CD4-positive, CD25-positive, alpha-beta regulatory T cell (primary cell): Measurements from ENCODE around the gene TCEANC2. TPM values are rescaled to one million over a fixed set of nuclear protein-coding genes. Genes with fewer than 3 reads are reported as not detected.

Experiments
- ATAC-seq, 2 donors: fragments of 150-1000 bp; cut with Tn5 transposase; one replicate each; pipeline ENCODE4 v1.10.0; 2021; ENCODE audit warnings: low read depth in 2 of 2, moderate number of reproducible peaks in 2 of 2, moderate library complexity in 1 of 2
- DNase-seq, 3 donors: peaks; one replicate each; pipeline versions ENCODE4 v3.0.0 to v3.0.0-alpha.2; 2012 to 2022; ENCODE audit warnings: mixed read lengths in 1 of 3
- H3K27ac ChIP-seq: one replicate; pipeline ENCODE4 v1.7.0; 2013; ENCODE audit warnings: mild to moderate bottlenecking, low read length; ENCODE audit not compliant: insufficient read depth, poor library complexity, severe bottlenecking
- H3K27me3 ChIP-seq: one replicate; pipeline ENCODE4 v1.7.0; 2013; ENCODE audit warnings: low read length; ENCODE audit not compliant: control insufficient read depth, insufficient read depth
- H3K36me3 ChIP-seq: one replicate; pipeline ENCODE4 v1.7.0; 2013; ENCODE audit warnings: mild to moderate bottlenecking, low read length, moderate library complexity; ENCODE audit not compliant: control insufficient read depth, insufficient read depth
- H3K4me1 ChIP-seq: 2 replicates; pipeline ENCODE4 v1.7.0; 2013; ENCODE audit warnings: mild to moderate bottlenecking, low read length; ENCODE audit not compliant: insufficient read depth, control insufficient read depth, poor library complexity, severe bottlenecking
- H3K4me3 ChIP-seq: one replicate; pipeline ENCODE4 v1.7.0; 2013; ENCODE audit warnings: low read depth, mild to moderate bottlenecking, low read length, moderate library complexity
- H3K9me3 ChIP-seq, 2 experiments: 1 replicate in 1 of 2; 2 replicates in 1 of 2; pipeline ENCODE4 v1.7.0; 2013; ENCODE audit warnings: low read length in 2 of 2, mild to moderate bottlenecking in 1 of 2, moderate library complexity in 1 of 2; ENCODE audit not compliant: control insufficient read depth in 2 of 2
- H3K27ac Mint-ChIP-seq, 3 donors: one replicate each; pipeline ENCODE4 v1.8.0; 2020 to 2022; ENCODE audit warnings: mild to moderate bottlenecking in 3 of 3, mixed read lengths in 3 of 3, moderate library complexity in 2 of 3
- H3K27me3 Mint-ChIP-seq: one replicate; pipeline ENCODE4 v1.8.0; 2022; ENCODE audit warnings: mild to moderate bottlenecking, mixed read lengths
- H3K36me3 Mint-ChIP-seq: one replicate; pipeline ENCODE4 v1.8.0; 2020; ENCODE audit warnings: mixed read lengths
- H3K4me1 Mint-ChIP-seq, 4 donors: one replicate each; pipeline ENCODE4 v1.8.0; 2020 to 2022; ENCODE audit warnings: mixed read lengths in 4 of 4, mild to moderate bottlenecking in 1 of 4
- H3K4me3 Mint-ChIP-seq, 4 donors: one replicate each; pipeline ENCODE4 v1.8.0; 2020 to 2022; ENCODE audit warnings: mild to moderate bottlenecking in 4 of 4, mixed read lengths in 4 of 4, moderate library complexity in 3 of 4
- H3K9me3 Mint-ChIP-seq, 7 donors: one replicate each; pipeline ENCODE4 v1.8.0; 2020 to 2022; ENCODE audit warnings: mixed read lengths in 7 of 7, mild to moderate bottlenecking in 3 of 7, moderate library complexity in 2 of 7
- polyA plus RNA-seq, 4 donors: library from polyadenylated mRNA; unstranded; fragments of 300-500 nt; fragmentation: Illumina TruSeq; gene quantifications; one replicate each; pipeline ENCODE4 v1.2.3, GENCODE V29; 2021
- total RNA-seq: library from RNA; stranded (reverse); gene quantifications from one replicate; pipeline ENCODE4 v1.2.3, GENCODE V29; 2022

TCEANC2 gene
- total and polyA plus RNA-seq, 5 donors from 2014 or later, result 3.6 to 8.4 (median 6.2) TPM

DNA sequence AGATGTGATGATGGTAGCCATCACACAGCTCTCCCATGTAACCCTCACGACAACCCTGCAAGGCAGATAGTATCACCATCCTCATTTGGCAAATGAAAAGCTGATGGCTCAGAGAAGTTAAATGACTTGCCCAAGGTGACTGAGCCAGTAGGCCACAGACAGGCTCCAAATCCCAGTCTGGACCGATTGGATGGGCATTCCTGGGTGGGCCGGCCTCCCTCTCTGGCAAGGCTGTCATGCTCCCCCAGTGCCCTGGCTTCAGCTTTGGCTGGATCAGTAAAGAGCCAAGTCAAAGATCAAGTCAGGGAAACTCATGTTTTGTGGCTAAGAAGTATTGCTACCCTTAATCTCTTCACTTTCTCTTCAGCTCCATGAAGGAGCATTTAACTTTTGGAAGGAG is 58.2 kb downstream of the TCEANC2 start:
- Mint-ChIP-seq H3K4me3 (no peak overlapping the region), H3K27me3 (no peaks in the 10 kb centered on the region), H3K36me3 (no peaks in the 10 kb centered on the region), H3K27ac (no peak overlapping the region), H3K4me1 (no peaks in the 10 kb centered on the region), H3K9me3 (no peaks in the 10 kb centered on the region)
- no peak for DNase-seq
- Histone ChIP-seq H3K4me1 (no peaks in the 10 kb centered on the region), H3K4me3 (no peak overlapping the region), H3K27ac (no peak overlapping the region), H3K9me3 (no peaks in the 10 kb centered on the region), H3K36me3 (no peaks in the 10 kb centered on the region), H3K27me3 (no peaks in the 10 kb centered on the region)
- no peak for ATAC-seq

DNA sequence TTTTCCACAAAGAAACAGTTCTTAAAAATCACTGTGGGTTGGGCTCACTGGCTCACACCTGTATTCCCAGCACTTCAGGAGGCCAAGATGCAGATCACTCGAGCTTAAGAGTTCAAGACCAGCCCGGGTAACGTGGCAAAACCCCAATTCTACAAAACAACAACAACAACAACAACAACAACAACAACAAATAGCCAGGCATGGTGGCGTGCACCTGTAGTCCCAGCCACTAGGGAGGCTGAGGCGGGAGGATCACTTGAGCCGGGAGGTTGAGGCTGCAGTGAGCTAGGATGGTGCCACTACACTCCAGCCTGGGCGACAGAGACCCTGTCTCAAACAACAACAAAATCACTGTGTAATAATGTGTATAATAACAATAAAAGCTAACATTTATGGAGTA is 58.6 kb downstream of the TCEANC2 start:
- Histone ChIP-seq H3K36me3 (no peaks in the 10 kb centered on the region), H3K27ac (no peak overlapping the region), H3K27me3 (no peaks in the 10 kb centered on the region), H3K4me3 (no peak overlapping the region), H3K9me3 (no peaks in the 10 kb centered on the region), H3K4me1 (no peaks in the 10 kb centered on the region)
- no peaks in the 10 kb centered on the region for H3K36me3 Mint-ChIP-seq
- no peaks in the 10 kb centered on the region for H3K27me3 Mint-ChIP-seq
- no peak overlapping the region for H3K27ac Mint-ChIP-seq
- DNase-seq (no peak), ATAC-seq (no peak)
- H3K4me3 Mint-ChIP-seq, result no peak overlapping the region
- H3K4me1 Mint-ChIP-seq, result no peaks in the 10 kb centered on the region
- H3K9me3 Mint-ChIP-seq, result no peaks in the 10 kb centered on the region

DNA sequence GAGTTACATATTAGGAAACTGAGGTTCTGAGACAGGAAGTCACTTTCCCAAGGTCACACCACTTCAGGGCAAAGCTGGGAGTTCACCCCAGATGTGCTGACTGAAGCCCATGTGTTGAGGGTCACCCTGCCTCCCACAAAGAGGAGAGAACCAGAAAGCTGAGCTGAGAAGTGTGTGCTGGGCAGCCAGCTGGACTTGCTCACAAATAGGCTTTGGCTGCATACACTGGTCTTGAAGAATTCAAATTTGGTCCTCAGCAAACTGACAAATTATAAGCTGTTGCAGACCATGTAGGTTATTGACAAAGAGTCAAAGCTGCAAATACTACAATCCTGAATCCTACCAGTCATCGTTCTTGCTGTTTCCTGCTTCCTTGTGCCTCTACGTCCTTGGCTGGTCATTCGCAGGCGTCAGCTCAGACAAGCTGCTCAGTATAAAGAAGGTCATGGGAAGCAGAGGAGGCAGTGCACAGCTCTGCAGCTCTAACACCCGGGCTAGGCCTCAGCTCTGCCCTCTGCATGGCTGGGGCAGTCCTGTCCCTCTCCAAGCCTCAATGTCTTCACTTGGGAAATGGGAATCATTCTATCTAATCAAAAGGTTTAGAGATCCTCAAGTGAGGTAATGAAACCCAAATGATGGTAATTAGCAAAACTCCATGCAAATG is 59.4 kb downstream of the TCEANC2 start:
- Histone ChIP-seq H3K9me3 (no peaks in the 10 kb centered on the region), H3K4me3 (no peak overlapping the region), H3K4me1 (no peaks in the 10 kb centered on the region), H3K27me3 (no peaks in the 10 kb centered on the region), H3K36me3 (no peaks in the 10 kb centered on the region), H3K27ac (no peak overlapping the region)
- Mint-ChIP-seq H3K27ac (no peak overlapping the region), H3K36me3 (no peaks in the 10 kb centered on the region), H3K27me3 (no peaks in the 10 kb centered on the region), H3K4me1 (no peaks in the 10 kb centered on the region), H3K4me3 (no peak overlapping the region), H3K9me3 (no peaks in the 10 kb centered on the region)
- ATAC-seq (no peak), DNase-seq (no peak)

DNA sequence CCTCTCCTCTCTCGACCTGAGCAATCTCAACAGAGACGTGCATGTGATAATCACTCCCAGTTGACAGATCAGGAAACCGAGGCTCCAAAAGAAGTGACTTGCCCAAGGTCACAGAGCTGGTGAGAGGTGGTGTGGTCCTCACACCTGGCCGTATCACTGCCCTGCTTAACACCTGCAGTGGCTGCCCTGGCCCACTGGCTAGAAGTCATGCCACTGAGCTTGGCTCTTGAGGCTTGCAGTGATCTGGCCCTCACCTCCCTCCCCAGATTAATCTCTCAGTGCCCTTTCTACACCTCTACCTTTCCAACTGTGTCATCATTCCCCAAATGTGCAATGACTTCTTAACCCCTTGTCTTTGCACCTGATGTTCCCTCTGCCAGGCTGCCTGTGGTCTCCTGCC is 60.6 kb downstream of the TCEANC2 start:
- Mint-ChIP-seq H3K4me1 (no peaks in the 10 kb centered on the region), H3K9me3 (no peaks in the 10 kb centered on the region), H3K36me3 (no peaks in the 10 kb centered on the region), H3K27ac (no peak overlapping the region), H3K27me3 (no peaks in the 10 kb centered on the region), H3K4me3 (no peak overlapping the region)
- Histone ChIP-seq H3K9me3 (no peaks in the 10 kb centered on the region), H3K36me3 (no peaks in the 10 kb centered on the region), H3K4me1 (no peaks in the 10 kb centered on the region), H3K27ac (no peak overlapping the region), H3K27me3 (no peaks in the 10 kb centered on the region), H3K4me3 (no peak overlapping the region)
- ATAC-seq (no peak), DNase-seq (no peak)

DNA sequence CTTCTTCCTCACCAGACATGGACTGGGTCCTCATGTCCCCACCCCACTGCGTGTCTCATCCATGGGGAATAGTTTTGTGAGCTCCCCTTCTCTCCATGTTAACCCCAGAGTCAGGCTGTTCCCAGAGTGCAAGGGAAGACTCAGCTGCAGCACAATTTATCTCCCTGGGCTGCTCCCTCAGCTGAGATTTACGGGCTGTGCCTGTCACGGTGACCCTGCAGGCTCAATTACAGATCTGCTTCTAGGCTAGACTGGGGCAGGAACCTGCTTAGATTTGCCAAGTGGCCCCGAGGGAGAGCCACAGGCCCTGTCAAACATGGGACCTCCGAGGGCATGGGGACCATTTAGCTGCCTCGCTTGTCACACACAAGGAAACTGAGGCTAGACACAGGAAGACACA is 61.5 kb downstream of the TCEANC2 start:
- Histone ChIP-seq H3K27me3 (no peaks in the 10 kb centered on the region), H3K4me3 (no peak overlapping the region), H3K9me3 (no peaks in the 10 kb centered on the region), H3K27ac (no peak overlapping the region), H3K36me3 (no peaks in the 10 kb centered on the region), H3K4me1 (no peaks in the 10 kb centered on the region)
- no peaks in the 10 kb centered on the region for H3K4me1 Mint-ChIP-seq
- no peak overlapping the region for H3K4me3 Mint-ChIP-seq
- ATAC-seq, result no peak
- no peaks in the 10 kb centered on the region for H3K27me3 Mint-ChIP-seq
- H3K27ac Mint-ChIP-seq, result no peak overlapping the region
- H3K36me3 Mint-ChIP-seq, result no peaks in the 10 kb centered on the region
- no peaks in the 10 kb centered on the region for H3K9me3 Mint-ChIP-seq
- DNase-seq, result no peak

DNA sequence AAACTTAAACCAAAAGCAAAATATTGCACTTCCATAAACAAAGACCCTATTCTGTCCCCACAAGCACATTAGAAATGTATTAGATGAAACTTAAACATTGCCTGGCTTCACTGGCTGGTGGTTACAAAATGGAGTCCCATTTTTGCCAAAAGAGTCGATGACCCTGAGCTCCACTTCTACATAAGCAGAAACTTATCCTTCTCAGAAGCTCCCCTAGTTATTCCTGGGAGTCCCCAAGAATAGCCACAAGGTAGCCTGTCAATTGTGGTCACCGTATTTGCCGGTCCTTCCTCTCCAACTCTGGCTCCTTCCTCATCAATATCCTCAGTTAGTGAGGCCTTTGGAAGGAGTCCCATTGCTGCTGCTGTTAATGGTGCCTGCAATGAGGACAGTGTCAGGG is 62.1 kb downstream of the TCEANC2 start:
- Mint-ChIP-seq H3K27me3 (no peaks in the 10 kb centered on the region), H3K4me1 (no peaks in the 10 kb centered on the region), H3K4me3 (no peak overlapping the region), H3K36me3 (no peaks in the 10 kb centered on the region), H3K27ac (no peak overlapping the region), H3K9me3 (no peaks in the 10 kb centered on the region)
- no peaks in the 10 kb centered on the region for H3K27me3 ChIP-seq
- DNase-seq (no peak), ATAC-seq (no peak)
- H3K4me1 ChIP-seq, result no peaks in the 10 kb centered on the region
- no peaks in the 10 kb centered on the region for H3K9me3 ChIP-seq
- no peak overlapping the region for H3K27ac ChIP-seq
- H3K36me3 ChIP-seq, result no peaks in the 10 kb centered on the region
- H3K4me3 ChIP-seq, result no peak overlapping the region

DNA sequence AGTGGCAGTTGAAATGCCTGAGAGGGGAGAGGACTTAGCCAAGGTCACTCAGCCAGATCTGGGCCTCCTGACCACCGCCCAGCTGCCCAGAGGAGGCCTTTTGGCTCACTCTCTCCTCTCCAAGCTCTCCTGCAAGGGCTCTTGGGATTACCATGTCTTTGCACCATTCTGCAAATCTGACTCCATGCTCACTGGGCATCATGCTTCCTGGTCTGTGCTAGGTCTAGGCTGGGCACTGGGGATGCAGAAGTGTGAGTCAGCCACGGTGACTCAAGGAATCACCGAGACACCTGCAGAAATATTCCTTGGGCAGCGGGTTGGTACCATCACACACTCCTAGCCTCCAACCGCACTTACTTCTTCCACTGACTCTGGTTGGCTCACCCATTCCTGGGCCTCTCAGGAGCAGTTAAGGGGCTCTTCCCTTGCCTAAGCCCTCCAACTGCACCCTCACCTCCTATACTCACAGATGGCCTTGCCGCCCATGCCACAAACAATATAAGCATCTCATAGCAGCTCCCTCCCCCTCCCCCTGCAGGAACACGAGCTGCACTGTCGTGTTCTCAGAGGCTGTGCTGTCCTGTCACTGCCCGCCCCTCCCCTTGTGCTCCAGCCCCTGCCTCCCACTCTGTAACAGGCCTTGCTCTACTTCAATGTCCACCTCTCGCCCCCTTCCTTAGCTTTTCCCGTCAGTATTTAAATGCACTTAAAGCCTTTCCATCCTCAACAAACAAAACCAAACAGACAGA is 64.6 kb downstream of the TCEANC2 start:
- H3K36me3 Mint-ChIP-seq, result no peaks in the 10 kb centered on the region
- H3K27me3 Mint-ChIP-seq, result peaks cover 5% of the 10 kb centered on the region
- ATAC-seq, result no peak
- H3K9me3 ChIP-seq, result no peaks in the 10 kb centered on the region
- DNase-seq, result no peak
- H3K9me3 Mint-ChIP-seq, result no peaks in the 10 kb centered on the region
- no peak overlapping the region for H3K4me3 Mint-ChIP-seq
- no peaks in the 10 kb centered on the region for H3K4me1 ChIP-seq
- H3K4me1 Mint-ChIP-seq, result peaks cover 0 to 10% (median 2%) of the 10 kb centered on the region in 4 donors
- H3K27ac ChIP-seq, result no peak overlapping the region
- no peaks in the 10 kb centered on the region for H3K36me3 ChIP-seq
- no peaks in the 10 kb centered on the region for H3K27me3 ChIP-seq
- H3K27ac Mint-ChIP-seq, result no peak overlapping the region
- H3K4me3 ChIP-seq, result no peak overlapping the region

DNA sequence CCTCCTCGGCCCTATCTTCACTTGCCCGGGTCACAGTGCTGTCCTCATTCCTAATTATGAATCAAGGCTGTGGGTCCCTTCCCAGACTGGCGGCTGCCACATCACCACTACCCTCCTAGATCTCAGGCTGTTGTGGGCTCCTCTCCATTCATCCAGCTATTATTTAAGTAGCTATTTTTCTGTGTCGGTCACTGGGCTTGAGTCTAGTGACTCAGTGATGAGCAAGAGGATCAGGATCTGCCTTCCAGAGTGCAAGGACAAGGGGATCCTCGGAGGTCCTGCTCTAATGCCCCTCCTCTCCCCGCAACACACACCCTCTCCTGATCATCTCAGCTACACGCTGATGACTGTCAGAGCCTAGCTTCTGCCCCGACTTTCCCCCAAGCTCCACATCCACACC is 65.3 kb downstream of the TCEANC2 start:
- ATAC-seq (no peak), DNase-seq (no peak)
- no peak overlapping the region for H3K27ac Mint-ChIP-seq
- Histone ChIP-seq H3K4me3 (no peak overlapping the region), H3K4me1 (no peaks in the 10 kb centered on the region), H3K9me3 (no peaks in the 10 kb centered on the region), H3K27me3 (no peaks in the 10 kb centered on the region), H3K27ac (no peak overlapping the region), H3K36me3 (no peaks in the 10 kb centered on the region)
- H3K4me1 Mint-ChIP-seq, result peaks cover 0 to 10% (median 2%) of the 10 kb centered on the region in 4 donors
- no peaks in the 10 kb centered on the region for H3K36me3 Mint-ChIP-seq
- no peak overlapping the region for H3K4me3 Mint-ChIP-seq
- no peaks in the 10 kb centered on the region for H3K9me3 Mint-ChIP-seq
- peaks cover 5% of the 10 kb centered on the region for H3K27me3 Mint-ChIP-seq
